GM12801 (cell line): ENCODE measurements around the gene PIK3R3.

ENCODE experiments used
- TF ChIP-seq, protein P1 (sequence below): IDR thresholded peaks from one replicate; pipeline ENCODE4 v1.5.1; 2011; ENCODE audit warnings: control low read depth; ENCODE audit not compliant: insufficient read length; ENCODE audit errors: extremely low read depth

The PIK3R3 gene

DNA sequence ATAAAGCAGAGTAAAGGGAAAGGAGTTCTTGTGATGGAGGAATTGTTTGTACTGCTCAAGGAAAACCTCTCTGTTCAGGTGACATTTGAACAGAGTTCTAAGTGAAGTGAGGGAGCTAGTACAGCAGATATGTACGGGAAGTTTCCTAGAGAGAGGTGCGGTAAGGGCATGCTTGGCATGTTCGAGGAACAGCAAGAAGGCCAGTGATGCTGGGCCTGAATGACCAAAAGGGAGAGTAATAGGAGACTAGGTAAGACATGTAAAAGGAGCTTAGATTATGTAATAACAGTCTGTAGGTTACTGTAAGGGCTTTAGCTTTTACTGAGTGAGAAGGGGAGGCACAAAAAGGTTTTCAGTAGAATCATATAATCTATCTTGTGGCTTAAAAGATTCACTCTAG is 63.9 kb downstream of the PIK3R3 start:
- TF ChIP-seq, protein P1, sequence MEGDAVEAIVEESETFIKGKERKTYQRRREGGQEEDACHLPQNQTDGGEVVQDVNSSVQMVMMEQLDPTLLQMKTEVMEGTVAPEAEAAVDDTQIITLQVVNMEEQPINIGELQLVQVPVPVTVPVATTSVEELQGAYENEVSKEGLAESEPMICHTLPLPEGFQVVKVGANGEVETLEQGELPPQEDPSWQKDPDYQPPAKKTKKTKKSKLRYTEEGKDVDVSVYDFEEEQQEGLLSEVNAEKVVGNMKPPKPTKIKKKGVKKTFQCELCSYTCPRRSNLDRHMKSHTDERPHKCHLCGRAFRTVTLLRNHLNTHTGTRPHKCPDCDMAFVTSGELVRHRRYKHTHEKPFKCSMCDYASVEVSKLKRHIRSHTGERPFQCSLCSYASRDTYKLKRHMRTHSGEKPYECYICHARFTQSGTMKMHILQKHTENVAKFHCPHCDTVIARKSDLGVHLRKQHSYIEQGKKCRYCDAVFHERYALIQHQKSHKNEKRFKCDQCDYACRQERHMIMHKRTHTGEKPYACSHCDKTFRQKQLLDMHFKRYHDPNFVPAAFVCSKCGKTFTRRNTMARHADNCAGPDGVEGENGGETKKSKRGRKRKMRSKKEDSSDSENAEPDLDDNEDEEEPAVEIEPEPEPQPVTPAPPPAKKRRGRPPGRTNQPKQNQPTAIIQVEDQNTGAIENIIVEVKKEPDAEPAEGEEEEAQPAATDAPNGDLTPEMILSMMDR: no peak

DNA sequence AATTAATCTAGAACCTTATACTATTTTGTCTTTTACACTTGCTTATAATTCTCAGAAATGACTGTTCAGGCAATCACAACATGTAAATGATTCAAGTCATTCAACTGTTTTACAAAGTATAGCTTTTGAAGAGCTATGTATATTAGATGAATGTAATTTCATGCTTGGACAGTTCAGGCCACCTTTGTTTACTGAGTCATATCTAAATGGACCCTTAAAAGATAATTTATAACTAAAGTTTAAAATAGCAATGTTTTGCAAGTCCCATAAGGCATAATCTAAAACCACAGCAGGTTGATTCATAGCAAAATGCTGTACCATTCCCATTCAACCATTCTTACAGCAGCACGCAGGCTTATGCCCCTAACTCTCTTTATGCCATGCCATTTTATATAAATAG is 64.8 kb downstream of the PIK3R3 start:
- TF ChIP-seq, protein P1: no peak

DNA sequence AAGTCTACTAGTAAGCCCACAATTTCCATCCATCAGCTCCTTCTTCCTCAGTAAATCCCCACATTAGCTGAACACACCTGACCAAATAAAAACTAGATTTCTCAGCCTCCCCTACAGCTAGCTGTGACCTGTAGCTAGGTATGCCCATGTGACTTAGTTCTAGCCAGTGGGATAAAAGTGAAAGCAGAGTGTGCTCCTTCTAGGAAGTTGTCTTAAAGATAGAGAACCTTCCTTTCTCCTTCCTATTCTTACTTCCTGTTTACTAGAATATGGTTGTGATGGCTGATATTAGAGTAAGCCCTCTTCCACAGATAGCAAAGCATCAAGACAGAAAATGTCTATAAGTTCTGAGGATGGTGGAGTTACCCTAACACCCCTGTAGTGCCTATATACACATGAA is 67.0 kb downstream of the PIK3R3 start:
- TF ChIP-seq, protein P1: no peak

DNA sequence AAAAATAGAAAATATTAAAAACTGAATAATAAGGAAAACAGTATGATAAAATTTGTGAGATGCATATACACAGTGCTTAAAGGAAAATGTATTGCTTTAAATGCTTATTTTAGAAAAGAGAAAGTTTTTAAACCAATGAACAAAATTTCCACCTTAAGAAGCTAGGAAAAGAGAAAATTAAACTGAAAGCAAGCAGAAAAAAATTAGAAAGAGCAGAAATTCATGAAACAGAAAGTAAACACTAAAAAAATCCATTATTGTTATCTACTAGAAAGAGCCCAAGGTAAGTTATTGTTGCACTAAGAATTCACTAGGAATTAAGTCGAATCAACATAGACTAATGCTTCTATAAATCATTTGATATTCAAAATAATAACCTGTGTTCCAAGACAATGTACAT is 67.7 kb downstream of the PIK3R3 start:
- TF ChIP-seq, protein P1: no peak

DNA sequence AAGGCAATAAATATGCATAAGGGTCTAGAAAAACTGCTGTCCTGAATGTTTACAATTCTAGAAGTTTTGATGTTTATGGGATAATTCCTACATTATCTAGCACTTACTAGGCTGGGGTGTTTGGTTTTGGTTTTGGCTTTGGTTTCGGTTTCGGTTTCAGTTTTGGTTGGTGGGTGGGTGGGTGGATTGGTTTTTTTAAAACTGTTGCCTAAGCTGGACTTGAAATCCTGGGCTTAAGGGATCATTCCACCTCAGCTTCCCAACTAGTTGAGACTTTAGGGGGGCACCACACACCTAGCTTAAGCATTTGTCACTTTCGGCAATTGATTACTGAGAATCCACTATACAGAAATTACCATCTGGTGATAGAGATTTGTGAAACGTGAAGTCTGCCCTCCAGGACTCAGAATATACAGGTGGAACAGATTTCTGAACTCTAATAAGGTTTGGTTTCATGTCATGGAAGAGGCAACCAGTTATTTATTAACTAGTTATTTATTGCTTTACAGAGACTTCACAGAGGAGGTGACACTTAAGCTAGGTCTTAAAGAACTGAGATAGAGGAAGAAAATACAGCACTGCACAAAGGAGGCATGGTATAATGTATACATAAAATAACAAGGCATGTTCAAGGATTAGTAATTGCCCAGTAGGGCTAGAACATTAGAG is 69.6 kb downstream of the PIK3R3 start:
- TF ChIP-seq, protein P1: no peak

DNA sequence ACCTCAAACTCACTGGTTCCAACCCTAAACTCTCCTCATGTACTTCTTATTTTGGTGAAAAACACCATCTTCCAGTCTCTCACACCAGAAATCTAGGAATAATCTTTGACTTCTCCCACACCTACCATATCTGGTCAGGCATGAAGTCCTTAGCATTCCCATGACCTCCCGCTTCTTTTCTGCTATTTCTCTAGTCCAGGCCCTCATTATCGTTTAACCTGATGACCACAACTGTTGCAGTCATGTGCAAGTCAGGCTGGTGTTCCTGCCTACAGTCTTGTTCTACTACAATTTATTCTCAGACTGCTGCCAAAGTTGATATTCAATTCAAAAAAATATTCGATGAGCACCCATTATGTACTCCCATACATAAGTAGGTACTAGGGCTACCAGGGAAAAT is 71.3 kb downstream of the PIK3R3 start:
- TF ChIP-seq, protein P1: no peak

DNA sequence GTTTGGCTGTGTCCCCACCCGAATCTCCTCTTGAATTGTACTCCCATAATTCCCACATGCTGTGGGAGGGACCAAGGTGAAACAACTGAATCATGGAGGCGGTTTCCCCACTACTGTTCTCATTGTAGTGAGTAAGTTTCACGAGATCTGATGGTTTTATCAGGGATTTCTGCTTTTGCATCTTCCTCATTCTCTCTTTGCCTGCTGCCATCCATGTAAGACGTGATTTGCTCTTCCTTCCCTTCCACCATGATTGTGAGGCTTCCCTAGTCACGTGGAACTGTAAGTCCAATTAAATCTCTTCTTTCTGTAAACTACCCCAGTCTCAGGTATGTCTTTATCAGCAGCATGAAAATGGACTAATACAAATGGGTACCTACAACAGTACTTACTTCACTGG is 73.5 kb downstream of the PIK3R3 start:
- TF ChIP-seq, protein P1: no peak
